C4-2B (cell line): ENCODE results near the gene ITGB5.

Experiments
- H3K27ac ChIP-seq: fragments of 450-650 bp; 2 replicates; pipeline ENCODE4 v1.5.1; 2017
- ZFX ChIP-seq: fragments of 450-650 bp; IDR thresholded peaks from 2 replicates; pipeline ENCODE4 v1.6.1; 2017
- TF ChIP-seq, protein P1 (sequence below): fragments of 450-650 bp; conservative IDR thresholded peaks from 2 replicates; pipeline ENCODE4 v1.5.1; 2017; ENCODE audit warnings: mild to moderate bottlenecking

The ITGB5 gene

DNA sequence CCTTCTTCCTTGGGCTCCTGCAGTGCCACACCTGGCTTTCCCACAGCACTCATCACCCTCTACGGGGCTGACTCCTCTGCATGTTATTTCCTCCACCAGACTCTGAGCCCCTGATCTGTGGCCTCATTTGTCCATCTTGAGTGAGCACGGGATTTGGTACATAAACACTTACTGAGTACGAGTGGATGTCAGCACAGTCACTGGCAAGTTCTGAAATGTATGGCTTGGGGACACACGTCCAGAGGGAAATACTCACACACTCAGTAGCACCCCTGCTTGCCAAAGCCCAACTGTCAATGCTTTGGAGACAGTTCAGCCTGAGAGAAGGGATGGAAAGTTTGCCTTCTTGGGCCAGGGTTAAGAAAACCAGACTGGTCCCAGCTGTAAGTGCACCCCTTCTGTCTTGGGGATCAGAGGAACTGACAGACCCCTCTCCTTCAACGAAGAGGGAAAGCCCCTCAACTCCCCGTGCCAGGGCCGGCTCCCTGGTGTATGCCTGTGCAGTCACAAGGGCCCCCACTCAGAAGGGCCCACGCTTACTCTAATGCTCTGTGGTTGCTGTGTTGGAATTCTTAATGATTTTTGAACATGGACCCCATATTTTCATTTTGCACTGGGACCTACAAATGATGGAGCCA lies 85.0 kb downstream of the ITGB5 start:
- no peak overlapping the region for H3K27ac ChIP-seq
- TF ChIP-seq ZFX: no peak
- TF ChIP-seq, protein P1, sequence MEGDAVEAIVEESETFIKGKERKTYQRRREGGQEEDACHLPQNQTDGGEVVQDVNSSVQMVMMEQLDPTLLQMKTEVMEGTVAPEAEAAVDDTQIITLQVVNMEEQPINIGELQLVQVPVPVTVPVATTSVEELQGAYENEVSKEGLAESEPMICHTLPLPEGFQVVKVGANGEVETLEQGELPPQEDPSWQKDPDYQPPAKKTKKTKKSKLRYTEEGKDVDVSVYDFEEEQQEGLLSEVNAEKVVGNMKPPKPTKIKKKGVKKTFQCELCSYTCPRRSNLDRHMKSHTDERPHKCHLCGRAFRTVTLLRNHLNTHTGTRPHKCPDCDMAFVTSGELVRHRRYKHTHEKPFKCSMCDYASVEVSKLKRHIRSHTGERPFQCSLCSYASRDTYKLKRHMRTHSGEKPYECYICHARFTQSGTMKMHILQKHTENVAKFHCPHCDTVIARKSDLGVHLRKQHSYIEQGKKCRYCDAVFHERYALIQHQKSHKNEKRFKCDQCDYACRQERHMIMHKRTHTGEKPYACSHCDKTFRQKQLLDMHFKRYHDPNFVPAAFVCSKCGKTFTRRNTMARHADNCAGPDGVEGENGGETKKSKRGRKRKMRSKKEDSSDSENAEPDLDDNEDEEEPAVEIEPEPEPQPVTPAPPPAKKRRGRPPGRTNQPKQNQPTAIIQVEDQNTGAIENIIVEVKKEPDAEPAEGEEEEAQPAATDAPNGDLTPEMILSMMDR: no peak

DNA sequence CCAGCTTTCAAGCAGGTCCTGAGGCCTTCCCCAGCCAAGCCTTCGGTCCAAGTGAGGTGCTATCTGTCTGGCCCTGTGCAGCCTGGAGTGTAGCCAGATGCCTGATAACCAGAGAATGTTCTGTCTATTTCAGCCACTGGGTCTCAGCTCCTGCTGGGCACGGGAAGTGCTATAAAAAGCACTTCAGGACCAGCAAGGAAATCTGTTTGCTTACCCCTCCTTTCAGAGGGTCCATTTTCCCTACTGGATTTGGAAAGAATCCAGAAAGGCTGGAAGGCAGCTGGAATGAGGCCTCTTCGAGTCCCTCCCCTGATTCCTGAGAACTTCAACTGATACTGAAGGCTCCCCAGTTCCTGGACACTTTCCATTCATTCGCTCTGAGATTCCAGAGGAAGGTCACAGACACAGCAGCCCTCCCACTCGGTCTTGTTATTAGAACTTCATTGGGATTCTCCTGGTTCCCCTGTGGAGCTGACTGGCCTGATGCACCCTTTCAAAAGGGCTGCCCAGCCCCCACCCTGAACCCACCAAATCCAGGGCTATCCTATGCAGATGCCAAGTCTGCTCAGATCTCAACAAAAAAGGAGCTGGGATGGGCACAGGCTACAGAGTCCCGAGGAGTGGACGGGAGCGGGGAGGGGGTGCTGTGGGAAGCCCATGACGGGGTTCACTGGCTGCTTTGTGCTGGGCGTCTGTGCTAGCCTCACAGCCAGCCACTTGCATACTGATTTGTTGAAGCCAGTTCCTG lies 86.5 kb downstream of the ITGB5 start:
- no peak for TF ChIP-seq ZFX
- TF ChIP-seq, protein P1: no peak
- H3K27ac ChIP-seq: no peak overlapping the region

DNA sequence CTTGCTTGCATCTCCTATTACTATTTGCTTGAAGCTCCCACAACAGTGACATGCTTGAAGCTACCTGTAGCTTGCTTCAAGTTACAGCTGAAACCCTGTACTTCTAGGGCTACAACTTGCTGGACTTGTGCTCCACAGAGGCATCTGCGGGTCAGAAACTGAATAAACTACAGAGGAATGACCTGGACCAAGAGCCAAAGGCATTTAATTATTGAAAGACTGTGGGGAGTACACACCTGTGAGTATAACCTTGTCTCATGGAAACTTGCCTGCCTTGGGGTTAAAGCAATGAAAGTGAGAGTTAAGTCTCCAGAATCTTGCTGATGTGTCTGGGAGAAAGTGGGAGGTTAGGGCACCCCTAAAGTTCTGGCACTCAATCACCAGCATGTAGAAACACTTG lies 87.1 kb downstream of the ITGB5 start:
- H3K27ac ChIP-seq: no peak overlapping the region
- TF ChIP-seq ZFX: no peak

DNA sequence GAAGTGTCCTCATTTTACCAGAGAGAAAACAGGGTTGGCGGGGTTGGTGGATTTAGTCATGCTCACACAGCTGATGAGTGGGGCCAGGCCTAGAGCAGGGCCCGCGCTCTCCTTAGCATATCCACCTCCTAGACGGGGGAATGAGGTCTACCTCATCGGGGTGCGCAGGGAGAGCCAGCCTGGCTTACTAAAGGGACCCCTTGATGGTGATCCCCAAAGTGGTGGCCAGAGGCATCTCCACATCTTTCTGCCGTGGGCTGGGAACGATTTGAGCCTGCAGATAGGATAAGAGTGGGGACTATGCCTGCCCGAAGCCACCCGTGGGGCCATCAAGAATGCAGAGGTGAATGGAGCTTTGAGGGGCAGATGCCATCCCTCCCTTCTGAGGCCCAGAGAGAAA lies 87.5 kb downstream of the ITGB5 start:
- TF ChIP-seq ZFX: no peak
- TF ChIP-seq, protein P1: no peak
- no peak overlapping the region for H3K27ac ChIP-seq

DNA sequence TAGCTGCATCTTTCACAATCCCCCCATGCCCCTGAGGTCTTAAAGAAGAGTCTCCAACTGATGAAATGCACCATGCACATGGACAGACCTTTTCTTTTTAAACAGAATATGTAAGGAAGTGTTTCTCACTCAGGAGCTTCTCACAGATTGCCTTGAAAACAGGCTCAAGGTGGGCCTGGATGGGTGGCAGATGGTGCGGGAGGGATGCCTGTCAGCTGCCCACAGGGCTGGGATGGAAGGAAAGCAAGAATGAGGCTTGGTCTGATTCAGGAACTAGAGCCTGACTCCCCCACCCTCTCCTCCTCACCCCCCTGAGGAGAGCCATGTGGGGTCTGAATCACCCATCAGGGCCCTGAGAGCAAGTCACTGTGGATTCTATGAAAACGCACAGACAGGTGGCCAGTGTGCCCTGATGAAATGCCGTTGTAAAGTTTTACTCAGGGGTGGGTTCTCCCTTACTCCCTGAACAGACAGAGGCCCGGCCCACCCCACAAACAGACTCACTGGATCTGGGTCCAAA lies 89.7 kb downstream of the ITGB5 start:
- no peak for TF ChIP-seq ZFX
- H3K27ac ChIP-seq: no peak overlapping the region

DNA sequence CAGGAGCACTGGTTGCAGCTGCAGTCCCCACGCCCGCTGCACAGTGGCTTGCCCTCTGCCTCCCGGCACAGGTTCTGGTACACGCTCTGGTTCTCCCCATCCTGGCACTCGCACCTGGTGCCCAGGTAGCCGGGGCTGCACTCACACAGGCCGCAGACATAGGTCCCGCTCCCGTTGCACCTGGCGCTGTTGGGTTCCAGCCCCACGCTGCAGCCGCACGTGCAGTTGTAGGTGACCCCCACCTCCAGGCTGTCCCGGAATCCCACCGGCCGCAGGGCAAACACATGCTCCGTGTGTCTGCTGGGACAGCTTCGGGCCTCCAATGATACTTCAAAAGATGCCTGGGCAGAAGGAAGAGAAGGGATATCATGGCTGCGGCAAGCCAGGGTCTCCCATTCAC lies 90.7 kb downstream of the ITGB5 start:
- no peak overlapping the region for H3K27ac ChIP-seq
- TF ChIP-seq ZFX: no peak
- TF ChIP-seq, protein P1: no peak

DNA sequence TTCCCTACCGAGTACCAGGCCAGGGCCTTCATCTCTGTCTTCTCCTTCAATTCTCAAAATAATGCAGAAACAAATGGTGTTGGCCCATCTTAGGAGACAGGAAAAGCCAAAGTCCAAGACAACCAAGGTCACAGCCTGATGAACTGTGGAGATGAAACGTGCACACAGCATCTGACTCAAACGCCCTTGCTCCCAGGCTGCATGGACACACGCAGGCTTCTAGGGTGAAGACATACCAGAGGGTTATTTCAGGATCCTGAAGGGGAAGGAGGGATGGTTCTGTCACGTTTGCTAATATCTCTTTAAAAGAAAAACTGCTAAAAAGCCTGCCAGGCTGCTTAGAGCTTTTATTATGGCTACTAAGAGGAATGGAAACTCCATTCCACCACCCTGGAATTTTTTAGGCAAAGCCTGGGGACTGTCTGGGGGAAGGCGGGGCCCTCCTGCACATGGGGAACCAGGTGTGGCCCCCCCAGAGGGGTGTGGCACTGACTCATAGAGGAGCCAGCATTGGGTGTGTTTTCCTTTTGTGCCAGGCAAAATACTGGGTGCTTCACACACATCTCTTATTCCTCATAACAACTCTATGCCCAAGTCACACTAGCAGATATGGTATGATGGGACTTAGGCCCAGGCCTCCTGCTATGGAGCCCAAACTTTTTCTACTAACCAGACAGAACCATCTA lies 94.0 kb downstream of the ITGB5 start:
- H3K27ac ChIP-seq: no peak overlapping the region
- no peak for TF ChIP-seq ZFX

DNA sequence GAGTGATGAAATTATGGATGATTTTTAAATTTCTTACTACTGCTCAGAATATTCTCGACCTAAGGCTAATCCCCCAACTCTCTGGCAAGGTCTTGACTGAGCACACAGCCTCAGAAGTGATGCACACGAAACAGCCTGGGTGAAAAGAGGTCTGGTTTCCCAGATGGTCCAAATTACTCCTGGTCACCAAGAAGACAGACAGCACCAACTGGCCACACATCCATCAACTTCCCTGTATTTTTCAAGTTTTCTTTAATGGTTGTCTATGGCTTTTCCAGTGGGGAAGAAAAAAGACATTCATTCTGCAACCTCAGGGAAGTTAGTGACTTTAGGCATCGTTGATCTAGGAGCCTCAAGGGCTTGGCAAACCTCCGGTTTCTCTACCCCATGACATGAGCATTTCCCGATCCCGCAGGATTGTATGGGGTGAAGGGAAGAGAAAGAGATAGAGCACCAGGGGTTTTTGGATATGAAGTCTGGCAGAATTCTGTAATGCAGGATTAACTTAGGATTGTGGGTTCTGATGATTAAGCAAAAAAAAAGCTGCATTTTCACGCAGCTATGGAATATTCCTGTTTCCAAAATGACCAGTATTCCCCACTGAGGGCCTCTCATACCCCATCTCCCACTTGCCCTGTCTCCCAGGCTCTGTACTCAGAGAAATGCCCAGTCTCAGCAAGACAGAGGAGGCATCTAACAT lies 94.7 kb downstream of the ITGB5 start:
- no peak overlapping the region for H3K27ac ChIP-seq
- no peak for TF ChIP-seq ZFX

DNA sequence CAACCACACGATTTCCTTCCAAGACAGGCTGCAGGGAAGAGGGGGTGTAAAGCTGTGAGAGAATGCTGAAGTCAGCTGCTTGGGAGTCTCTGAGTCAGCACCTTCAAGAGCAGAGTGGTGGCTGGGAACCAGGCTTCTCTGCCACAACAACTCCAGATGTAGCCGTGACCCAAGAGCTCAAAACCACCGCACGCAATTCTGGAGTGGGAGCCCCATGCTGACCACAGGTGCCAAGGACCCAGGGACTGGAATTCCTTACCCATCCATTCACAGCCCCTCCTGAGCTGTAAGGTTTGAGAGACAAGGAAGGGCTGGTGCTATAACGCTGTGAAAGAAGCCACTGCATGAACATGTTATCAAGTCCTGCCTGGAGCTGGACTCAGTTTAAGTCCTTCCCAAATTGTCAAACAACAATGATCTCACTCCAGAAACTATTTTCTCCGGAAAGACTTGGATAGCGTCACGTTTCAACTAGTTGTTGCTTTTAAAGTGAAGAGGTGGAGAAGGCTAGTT lies 95.5 kb downstream of the ITGB5 start:
- H3K27ac ChIP-seq: no peak overlapping the region

More for the DNA sequence above, 95.5 kb downstream of the ITGB5 start:
- TF ChIP-seq ZFX: no peak
- TF ChIP-seq, protein P1: no peak
